Thyroid gland (tissue), 4 donors: Measurements from ENCODE around the gene ARRDC5. TPM values are rescaled to one million over a fixed set of nuclear protein-coding genes. Genes with fewer than 3 reads are reported as not detected.

Experiments
- DNase-seq, 2 donors: peaks; one replicate each; pipeline ENCODE4 v3.0.0-alpha.2; 2019
- H3K27ac ChIP-seq, 3 donors: fragments of 200-600 bp; sonication (generic); 1 replicate in 2 of 3; 2 replicates in 1 of 3; pipeline ENCODE4 v1.5.1; 2016 to 2019; ENCODE audit warnings: mild to moderate bottlenecking in 1 of 3, moderate library complexity in 1 of 3
- H3K27me3 ChIP-seq: fragments of 200-600 bp; sonication (generic); one replicate; pipeline ENCODE4 v1.5.1; 2019
- H3K36me3 ChIP-seq, 2 donors: fragments of 200-600 bp; sonication (generic); one replicate each; pipeline ENCODE4 v1.5.1; 2016 to 2019
- H3K4me1 ChIP-seq, 2 donors: fragments of 200-600 bp; sonication (generic); one replicate each; pipeline ENCODE4 v1.5.1; 2017 to 2019
- H3K4me3 ChIP-seq, 3 donors: fragments of 200-600 bp; sonication (generic); replicated peaks in 1 of 3; 1 replicate in 2 of 3; 2 replicates in 1 of 3; pipeline ENCODE4 v1.5.1; 2016; ENCODE audit warnings: mild to moderate bottlenecking in 1 of 3
- H3K9me3 ChIP-seq: fragments of 200-600 bp; sonication (generic); one replicate; pipeline ENCODE4 v1.5.1; 2017
- CTCF ChIP-seq, 6 experiments: fragments of 200-600 bp in 3 of 6; fragments of 450-650 bp in 3 of 6; sonication (generic) in 3 of 6; IDR thresholded peaks; one replicate each; pipeline ENCODE4 v1.5.1; 2016 to 2019; ENCODE audit warnings: antibody characterized with exemption in 6 of 6, mild to moderate bottlenecking in 2 of 6, inconsistent platforms in 1 of 6, moderate library complexity in 1 of 6
- POLR2A ChIP-seq, 2 donors: fragments of 450-650 bp; IDR thresholded peaks; one replicate each; pipeline ENCODE4 v1.6.1; 2017; ENCODE audit warnings: antibody characterized with exemption in 2 of 2, mild to moderate bottlenecking in 2 of 2, moderate library complexity in 1 of 2
- WGBS, 2 donors: methylation state at CpG; one replicate each; pipeline ENCODE4 v1.1.5; 2017; 5-methylcytosine and 5-hydroxymethylcytosine counted together
- intact Hi-C: fragments of 100-400 bp; cut with DNase I; formaldehyde crosslinking; loops from one replicate; pipeline ENCODE4 v1.15.1; 2023
- total RNA-seq, 4 donors: library from RNA; depleted of rRNA; stranded (reverse); fragments of >200 nt; gene quantifications; one replicate each; pipeline ENCODE4 v1.2.3, GENCODE V29; 2016

Gene ARRDC5
- total RNA-seq, 4 donors from 2014 or later, result not detected

- no peaks in the 10 kb centered on the region for H3K4me1 ChIP-seq
- DNase-seq, result no peak
- H3K27ac ChIP-seq, result no peak overlapping the region
- no peak overlapping the region for H3K4me3 ChIP-seq
- no peaks in the 10 kb centered on the region for H3K9me3 ChIP-seq
- H3K27me3 ChIP-seq, result no peaks in the 10 kb centered on the region
- TF ChIP-seq POLR2A (IDR thresholded peaks at IDR 0.05), result no peak
- no peak for TF ChIP-seq CTCF (IDR thresholded peaks at IDR 0.05)
- H3K36me3 ChIP-seq, result no peaks in the 10 kb centered on the region
- WGBS, 2 donors, result 89 to 95% methylated on average over 8 of the region's 8 CpGs
- intact Hi-C loops, result no loop called here
Observed at GRCh38 chr19:4935444-4935843, 32.7 kb upstream of the ARRDC5 start.

DNA sequence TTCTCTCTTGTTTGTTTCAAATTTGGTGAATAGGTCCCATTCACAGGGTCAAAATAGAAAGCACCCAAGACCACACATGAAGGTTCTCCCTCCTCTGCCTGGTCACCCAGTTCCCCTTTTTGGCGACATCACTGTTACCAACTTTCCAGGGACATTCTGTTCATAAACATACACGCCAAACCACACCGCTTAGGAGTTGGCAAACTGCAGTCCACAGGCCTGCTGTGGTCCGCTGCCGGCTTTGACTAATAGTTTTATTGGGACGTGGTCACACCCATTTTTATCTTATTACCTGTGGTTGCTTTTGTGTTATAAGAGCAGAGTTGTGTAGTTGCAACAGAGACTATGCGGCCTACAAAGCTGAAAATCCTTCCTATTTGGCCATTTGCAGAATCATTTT is 30.8 kb upstream of the ARRDC5 start:
- Histone ChIP-seq H3K36me3 (no peaks in the 10 kb centered on the region), H3K27ac (no peak overlapping the region), H3K27me3 (no peaks in the 10 kb centered on the region), H3K4me1 (no peaks in the 10 kb centered on the region), H3K9me3 (no peaks in the 10 kb centered on the region), H3K4me3 (no peak overlapping the region)
- intact Hi-C loops, result no loop called here
- 87 to 94% methylated on average over 7 of the region's 7 CpGs for WGBS, 2 donors
- no peak for DNase-seq
- TF ChIP-seq CTCF (IDR thresholded peaks at IDR 0.05), result no peak

- intact Hi-C loops, result no loop called here
- H3K4me3 ChIP-seq, result no peak overlapping the region
- H3K9me3 ChIP-seq, result no peaks in the 10 kb centered on the region
- no peaks in the 10 kb centered on the region for H3K4me1 ChIP-seq
- H3K27me3 ChIP-seq, result no peaks in the 10 kb centered on the region
- TF ChIP-seq POLR2A (IDR thresholded peaks at IDR 0.05) (no peak), CTCF (IDR thresholded peaks at IDR 0.05) (no peak)
- WGBS, 2 donors, result 95 to 96% methylated on average over 10 to 32 of the region's 32 CpGs
- no peak for DNase-seq
- H3K27ac ChIP-seq, result no peak overlapping the region
- H3K36me3 ChIP-seq, result no peaks in the 10 kb centered on the region
Observed at GRCh38 chr19:4932711-4933110, 30.0 kb upstream of the ARRDC5 start.

DNA sequence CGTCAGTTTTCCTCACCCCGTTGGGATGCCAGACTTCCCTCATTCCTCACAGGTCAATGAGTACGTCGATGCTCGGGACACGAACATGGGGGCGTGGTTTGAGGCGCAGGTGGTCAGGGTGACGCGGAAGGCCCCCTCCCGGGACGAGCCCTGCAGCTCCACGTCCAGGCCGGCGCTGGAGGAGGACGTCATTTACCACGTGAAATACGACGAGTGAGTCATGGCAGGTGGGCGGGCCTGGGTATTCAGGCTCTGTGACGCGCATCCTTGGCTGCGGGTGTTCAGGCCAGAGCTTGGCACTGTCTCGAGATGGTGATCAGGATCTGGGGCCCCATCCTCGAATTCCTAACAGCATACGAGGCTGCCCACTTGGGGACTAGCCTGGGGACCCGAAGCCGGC is 28.0 kb upstream of the ARRDC5 start:
- Histone ChIP-seq H3K4me3 (no peak overlapping the region), H3K4me1 (no peaks in the 10 kb centered on the region), H3K27me3 (no peaks in the 10 kb centered on the region), H3K9me3 (no peaks in the 10 kb centered on the region), H3K27ac (no peak overlapping the region), H3K36me3 (no peaks in the 10 kb centered on the region)
- intact Hi-C loops, result no loop called here
- DNase-seq, result no peak
- TF ChIP-seq POLR2A (IDR thresholded peaks at IDR 0.05) (no peak), CTCF (IDR thresholded peaks at IDR 0.05) (no peak)
- WGBS, 2 donors, result 92 to 95% methylated on average over 26 to 28 of the region's 28 CpGs

DNA sequence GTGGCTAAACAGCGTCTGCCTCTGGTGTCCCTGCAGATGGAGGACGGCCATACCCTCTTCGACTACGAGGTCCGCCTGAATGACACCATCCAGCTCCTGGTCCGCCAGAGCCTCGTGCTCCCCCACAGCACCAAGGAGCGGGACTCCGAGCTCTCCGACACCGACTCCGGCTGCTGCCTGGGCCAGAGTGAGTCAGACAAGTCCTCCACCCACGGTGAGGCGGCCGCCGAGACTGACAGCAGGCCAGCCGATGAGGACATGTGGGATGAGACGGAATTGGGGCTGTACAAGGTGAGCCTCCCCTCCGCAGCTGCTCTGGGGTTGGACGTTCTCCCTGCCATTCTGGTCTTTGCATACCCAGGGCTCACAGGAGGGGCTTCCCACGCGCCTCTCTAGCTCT is 26.5 kb upstream of the ARRDC5 start:
- H3K27me3 ChIP-seq, result no peaks in the 10 kb centered on the region
- intact Hi-C loops, result no loop called here
- WGBS, 2 donors, result 88 to 96% methylated on average over 5 to 22 of the region's 22 CpGs

More for the DNA sequence above, 26.5 kb upstream of the ARRDC5 start:
- Histone ChIP-seq H3K36me3 (no peaks in the 10 kb centered on the region), H3K9me3 (no peaks in the 10 kb centered on the region), H3K4me3 (no peak overlapping the region), H3K4me1 (no peaks in the 10 kb centered on the region), H3K27ac (no peak overlapping the region)
- no peak for DNase-seq
- TF ChIP-seq CTCF (IDR thresholded peaks at IDR 0.05) (no peak), POLR2A (IDR thresholded peaks at IDR 0.05) (no peak)
